HL-60 (cell line): ENCODE data around the gene HSPB1.
"Not testable (repeated sequence)": the region's sequence is repeated elsewhere in the genome, so short reads cannot be mapped to it uniquely, and the experiment has no call there.

Source experiments
- DNase-seq, 2 experiments: peaks; one replicate each; pipeline ENCODE4 v3.0.0-alpha.2; 2010 to 2020; ENCODE audit warnings: low read depth in 1 of 2, low spot score in 1 of 2
- H3K27ac ChIP-seq: fragments of 250-450 bp; sonication (Bioruptor Pico); replicated peaks from 2 replicates; pipeline ENCODE4 v1.5.1; 2020; ENCODE audit warnings: mild to moderate bottlenecking, moderate library complexity
- H3K27me3 ChIP-seq: fragments of 250-450 bp; sonication (Bioruptor Pico); 2 replicates; pipeline ENCODE4 v1.5.1; 2021; ENCODE audit warnings: mild to moderate bottlenecking, moderate library complexity; ENCODE audit not compliant: insufficient read depth, poor library complexity, severe bottlenecking
- H3K4me3 ChIP-seq: replicated peaks from 2 replicates; pipeline ENCODE4 v1.5.1; 2011; ENCODE audit warnings: mild to moderate bottlenecking, control low read depth, low read length; ENCODE audit not compliant: insufficient read depth
- CTCF ChIP-seq: IDR thresholded peaks from one replicate; pipeline ENCODE4 v1.5.1; 2011; ENCODE audit warnings: low read length, control low read depth, inconsistent platforms; ENCODE audit not compliant: insufficient read depth
- GABPA ChIP-seq: IDR thresholded peaks from 2 replicates; pipeline ENCODE4 v1.6.1; 2012; ENCODE audit warnings: low read depth
- POLR2AphosphoS5 ChIP-seq: IDR thresholded peaks from 2 replicates; pipeline ENCODE4 v1.6.1; 2012; ENCODE audit warnings: low read depth
- REST ChIP-seq: IDR thresholded peaks from 2 replicates; pipeline ENCODE4 v1.6.1; 2012; ENCODE audit warnings: low read depth; ENCODE audit not compliant: insufficient replicate concordance
- SPI1 ChIP-seq: IDR thresholded peaks from 2 replicates; pipeline ENCODE4 v1.6.1; 2012; ENCODE audit warnings: low read depth, mild to moderate bottlenecking, borderline replicate concordance

The HSPB1 gene

DNA sequence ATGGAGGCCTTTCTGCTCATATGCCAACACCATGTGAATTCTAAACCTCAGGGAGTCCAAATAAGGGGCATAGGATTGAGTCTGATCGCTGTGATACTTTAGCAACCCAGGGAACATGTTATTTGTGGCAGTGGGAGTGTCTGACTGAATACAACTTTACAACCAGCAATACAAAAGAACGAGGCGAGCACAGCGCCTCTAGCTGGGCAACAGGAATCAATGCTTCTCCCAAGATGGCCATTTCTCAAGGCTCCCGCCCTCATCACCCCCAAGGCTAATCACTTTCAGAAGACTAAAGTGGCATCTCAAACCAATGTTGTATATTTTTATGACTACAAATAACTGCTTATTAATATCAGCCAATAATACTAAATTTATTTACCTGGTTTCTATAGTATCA, 28.2 kb downstream of the HSPB1 start:
- Histone ChIP-seq H3K4me3 (no peak overlapping the region), H3K27me3 (no peaks in the 10 kb centered on the region), H3K27ac (no peak overlapping the region)
- TF ChIP-seq REST = no peak
- no peak for TF ChIP-seq GABPA
- TF ChIP-seq SPI1 = no peak
- no peak for TF ChIP-seq POLR2AphosphoS5
- DNase-seq = no peak

DNA sequence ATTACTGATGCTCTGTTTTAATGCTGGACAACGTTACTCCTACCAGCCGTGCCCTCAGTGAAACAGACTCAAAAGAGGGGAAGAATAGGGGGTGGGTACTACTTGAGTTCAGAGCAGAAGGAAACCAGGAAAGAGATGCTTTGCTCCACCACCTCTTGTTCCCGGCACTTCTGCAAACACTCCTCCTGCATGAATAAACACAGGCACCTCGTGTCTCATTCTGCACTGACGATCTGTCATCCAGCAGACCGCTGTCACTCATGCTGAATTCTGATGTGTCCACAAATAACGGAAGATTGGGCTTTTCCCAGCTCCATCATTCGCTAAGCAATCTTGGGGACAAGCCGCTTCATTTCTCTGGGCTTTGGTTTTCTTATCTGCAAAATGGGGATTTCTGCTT, 29.6 kb downstream of the HSPB1 start:
- H3K27ac ChIP-seq = no peak overlapping the region
- H3K27me3 ChIP-seq = no peaks in the 10 kb centered on the region
- DNase-seq = no peak
- TF ChIP-seq GABPA (no peak), REST (no peak), SPI1 (no peak; the same call in 1 of the 2 replicates), POLR2AphosphoS5 (no peak)
- no peak overlapping the region for H3K4me3 ChIP-seq

DNA sequence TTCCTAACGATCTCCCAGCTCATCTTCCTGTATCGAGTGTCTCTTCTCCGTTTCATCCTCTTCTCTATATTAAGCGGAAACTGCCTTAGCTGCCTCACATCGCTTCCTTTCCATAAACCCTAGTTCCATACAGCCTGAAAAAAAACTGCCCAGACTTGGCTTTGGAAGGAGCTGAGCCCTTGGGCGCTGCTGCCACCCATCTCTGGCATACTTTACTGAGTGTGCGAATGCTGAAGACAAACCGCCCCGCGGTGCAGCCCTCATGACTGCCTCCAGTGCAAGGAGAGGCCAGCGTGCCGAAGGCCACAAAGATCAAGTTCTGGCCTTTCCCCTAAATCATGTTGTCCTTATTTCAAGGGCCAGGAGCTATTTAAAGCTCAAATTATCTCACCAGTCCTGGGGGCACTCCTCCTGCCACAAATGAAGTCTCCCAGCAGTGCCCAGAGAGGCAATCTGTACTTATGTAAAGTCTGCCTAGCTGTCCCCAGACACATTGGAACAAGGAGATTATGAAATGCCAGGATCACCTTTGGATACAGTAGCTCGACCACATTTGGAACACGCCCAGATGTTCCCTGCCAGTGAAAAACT, 31.1 kb downstream of the HSPB1 start:
- Histone ChIP-seq H3K4me3 (no peak overlapping the region), H3K27me3 (no peaks in the 10 kb centered on the region), H3K27ac (peak overlapping the region; percentile 46)
- TF ChIP-seq SPI1 = no peak
- TF ChIP-seq REST = no peak
- TF ChIP-seq CTCF = no peak
- no peak for TF ChIP-seq GABPA
- TF ChIP-seq POLR2AphosphoS5 = no peak
- peak in 1 of 2 experiments; percentile 44 for DNase-seq

- TF ChIP-seq GABPA (no peak), POLR2AphosphoS5 (no peak), CTCF (no peak), SPI1 (no peak), REST (no peak)
- no peak overlapping the region for H3K27ac ChIP-seq
- no peak for DNase-seq
- H3K4me3 ChIP-seq = no peak overlapping the region
- H3K27me3 ChIP-seq = no peaks in the 10 kb centered on the region
These were observed 32.0 kb downstream of the HSPB1 start for GRCh38 chr7:76334320-76334967.

- H3K27ac ChIP-seq, H3K27me3 ChIP-seq, DNase-seq, H3K4me3 ChIP-seq: not testable (repeated sequence)
These were observed 32.9 kb downstream of the HSPB1 start for GRCh38 chr7:76335417-76335816.
